Inflammatory macrophage treated with lipopolysaccharide for 1 hour (primary cell): Measurements from ENCODE around the gene CLRN3.
A peak's percentile ranks its signal among the peaks of the same experiment; 100 is the strongest.

Experiments used
- DNase-seq, 2 donors: peaks; one replicate each; pipeline ENCODE4 v3.0.0-alpha.2; 2020 to 2022

Gene CLRN3

DNA sequence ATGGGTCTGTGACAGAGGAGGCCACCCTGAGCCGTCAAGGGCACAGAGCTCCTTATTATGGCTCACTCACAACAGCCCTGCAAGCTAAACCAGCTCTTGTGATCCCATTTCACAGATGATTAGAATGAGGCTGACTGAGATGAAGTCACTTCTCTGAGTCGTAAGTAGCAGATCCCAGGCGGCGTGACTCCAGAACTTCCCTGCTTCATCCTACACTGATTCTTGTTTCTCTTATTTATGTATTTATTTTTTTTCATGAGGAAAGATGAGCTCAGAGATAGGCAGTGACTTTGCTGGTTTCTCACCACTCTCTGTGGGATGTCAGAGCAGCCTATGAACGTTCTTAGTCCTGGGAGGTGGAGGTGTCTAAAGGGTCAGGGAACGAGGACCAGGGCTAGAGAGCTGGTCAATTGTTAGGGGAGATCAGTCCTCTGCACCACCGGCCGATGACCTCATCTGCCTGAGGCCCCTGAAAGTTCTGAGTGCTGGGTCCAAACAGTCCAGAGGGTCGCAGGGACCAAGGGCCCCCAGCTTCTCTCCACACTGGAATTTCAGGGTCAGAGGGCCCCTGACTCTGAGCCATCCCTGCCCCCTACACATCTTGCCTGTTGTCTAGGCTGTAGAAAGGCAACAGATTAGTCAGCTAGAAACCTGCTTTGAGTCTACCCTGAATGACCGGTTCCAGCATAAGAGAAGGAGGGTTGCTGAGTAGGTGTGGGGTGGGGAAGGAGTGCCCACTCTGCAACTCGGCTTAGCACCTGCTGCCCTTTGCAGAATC, 17.9 kb downstream of the CLRN3 start:
- DNase-seq, result peak in 1 of 2 donors; percentile 22

GRCh38 chr10:127873901-127874470, 18.8 kb downstream of the CLRN3 start:
- no peak for DNase-seq

GRCh38 chr10:127872871-127873600, 19.7 kb downstream of the CLRN3 start:
- DNase-seq, result no peak

DNA sequence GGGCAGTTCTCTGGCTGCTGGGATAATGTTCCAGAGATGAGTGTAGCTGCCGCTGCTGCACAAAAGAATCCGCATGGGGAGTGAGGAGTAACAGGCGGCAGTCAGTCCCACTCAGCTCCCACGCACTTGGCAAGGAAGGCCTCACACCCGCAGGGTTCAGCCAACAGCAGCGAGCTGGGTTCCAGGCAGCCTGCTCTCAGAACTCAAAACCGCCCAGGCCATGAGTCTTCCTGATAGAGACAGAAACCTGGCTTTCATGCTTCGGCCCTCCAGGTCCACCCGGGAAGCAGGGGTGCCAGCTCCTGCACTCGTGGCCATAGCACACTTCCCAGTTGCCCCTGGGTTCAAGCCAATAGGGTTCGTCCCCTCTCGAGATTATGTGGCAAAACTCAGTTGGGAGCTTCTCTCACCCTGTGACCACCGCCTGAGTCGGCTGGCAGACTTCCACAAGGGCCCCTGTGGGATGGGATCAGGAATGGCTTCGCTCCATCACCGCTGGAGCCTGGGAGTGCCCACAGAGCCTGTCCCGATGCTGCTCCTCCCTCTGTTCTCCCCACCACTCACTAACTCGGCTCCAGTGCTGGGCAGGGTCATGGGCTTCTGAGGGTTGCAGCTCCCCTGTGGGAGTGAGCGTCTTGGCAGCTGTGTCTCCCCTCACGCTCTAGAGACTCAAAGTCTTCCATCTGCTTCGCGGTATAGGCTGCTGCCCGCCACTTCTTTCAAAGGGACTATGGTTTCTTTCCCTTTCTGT, 20.6 kb downstream of the CLRN3 start:
- DNase-seq, result no peak

DNA sequence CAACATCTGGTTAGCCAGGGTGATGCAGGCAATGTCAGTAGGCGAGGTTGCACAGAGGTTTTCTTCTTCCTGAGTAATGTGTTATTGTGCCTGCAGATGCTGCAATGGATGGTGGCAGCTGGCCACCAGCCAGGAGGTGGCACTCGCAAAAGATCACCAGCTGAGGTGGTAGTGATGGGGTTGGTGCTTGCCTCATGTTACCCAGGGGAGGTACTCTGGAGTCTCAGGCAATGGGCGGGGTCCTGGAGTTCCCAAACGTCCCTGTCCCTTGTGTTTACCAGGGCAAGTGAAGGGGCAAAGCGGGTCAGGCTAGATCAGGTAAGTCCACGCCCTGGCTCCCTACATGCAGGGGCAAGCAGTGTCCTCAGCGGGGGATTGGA, 21.1 kb downstream of the CLRN3 start:
- DNase-seq, result no peak

GRCh38 chr10:127869329-127869728, 23.4 kb downstream of the CLRN3 start:
- no peak for DNase-seq

- DNase-seq, result no peak
Observed at GRCh38 chr10:127867805-127868204, 24.9 kb downstream of the CLRN3 start.

DNA sequence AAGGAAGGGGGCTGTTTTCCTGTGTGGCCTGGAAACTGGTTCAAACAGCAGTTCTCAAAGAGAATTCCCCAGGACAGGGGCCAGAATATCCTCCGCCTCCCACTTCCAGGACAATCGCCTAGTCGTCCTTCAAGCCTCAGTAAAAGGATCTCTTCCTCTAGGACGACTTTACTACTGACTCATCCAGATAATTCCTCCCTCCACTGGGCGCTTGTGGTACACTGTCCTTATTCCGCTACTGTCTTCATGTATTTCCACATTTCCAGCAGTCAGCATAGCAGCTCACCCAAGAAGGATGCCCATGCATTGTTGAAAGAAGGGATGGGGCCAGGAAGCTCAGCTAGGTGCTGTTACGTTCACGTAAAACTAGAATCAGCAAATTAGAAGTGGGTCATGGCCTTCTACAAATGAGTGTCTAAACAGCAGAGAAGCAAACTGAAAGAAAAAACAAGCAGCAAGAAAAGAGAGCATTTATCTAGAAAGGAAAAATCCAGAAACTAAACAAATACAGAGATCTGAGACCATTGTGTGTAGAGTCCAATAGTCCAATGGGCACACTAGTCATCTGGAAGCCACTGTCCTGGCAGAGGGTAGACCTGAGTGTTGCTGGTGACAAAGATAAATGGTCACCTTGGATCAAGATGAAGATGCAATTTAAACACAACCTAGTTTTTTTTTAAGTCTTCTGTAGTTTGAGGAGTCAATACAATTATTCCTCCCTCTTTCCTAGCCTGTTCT, 26.3 kb downstream of the CLRN3 start:
- DNase-seq, result no peak

DNA sequence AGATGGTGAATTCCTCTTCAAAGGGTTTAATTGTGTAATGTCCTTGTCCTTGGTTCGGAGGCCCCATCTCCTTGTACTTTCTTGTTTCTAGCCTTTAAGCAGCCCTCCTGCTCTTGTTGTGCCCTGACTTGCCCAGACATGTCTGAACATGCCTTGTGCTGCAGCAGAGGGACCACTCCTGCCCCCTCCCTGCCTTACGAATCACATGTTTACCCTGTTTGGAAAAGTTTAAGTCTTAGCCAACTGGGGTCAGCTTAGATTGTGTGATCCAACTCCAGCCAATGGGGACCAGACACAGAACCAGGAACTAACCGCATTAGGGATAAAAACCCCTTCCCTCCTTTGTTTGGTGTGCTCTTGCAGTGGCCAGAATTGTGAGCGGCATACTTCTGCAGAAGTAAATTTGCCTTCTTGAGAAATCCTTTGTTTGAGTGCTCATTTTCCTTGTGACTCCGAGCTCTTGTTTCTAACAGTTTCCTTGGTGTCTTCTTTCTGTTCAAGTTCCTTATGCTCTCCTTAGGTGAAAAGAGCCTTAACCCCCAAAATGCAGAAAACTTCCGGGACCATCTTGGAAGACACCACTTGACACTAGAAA, 29.4 kb downstream of the CLRN3 start:
- DNase-seq, result no peak

DNA sequence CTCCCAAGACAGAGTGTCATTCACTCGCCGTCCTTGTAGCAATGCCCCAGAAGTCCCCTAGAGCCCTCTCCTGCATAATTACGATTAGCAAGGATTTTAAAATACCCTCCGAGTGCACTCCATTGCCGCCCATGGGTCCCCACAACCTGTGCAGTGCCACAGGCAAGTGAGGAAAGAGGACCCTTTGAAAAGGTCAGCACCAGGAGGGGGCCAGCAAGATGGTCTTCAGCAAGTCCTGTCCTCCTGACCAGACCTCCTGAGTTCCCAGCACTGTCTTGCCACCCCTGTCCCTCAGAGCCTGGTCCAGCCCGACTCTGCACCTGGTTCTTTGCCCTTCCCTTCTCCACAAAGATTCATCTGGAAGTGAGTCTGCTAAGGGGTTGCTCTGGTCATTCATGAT, 32.1 kb downstream of the CLRN3 start:
- no peak for DNase-seq

DNA sequence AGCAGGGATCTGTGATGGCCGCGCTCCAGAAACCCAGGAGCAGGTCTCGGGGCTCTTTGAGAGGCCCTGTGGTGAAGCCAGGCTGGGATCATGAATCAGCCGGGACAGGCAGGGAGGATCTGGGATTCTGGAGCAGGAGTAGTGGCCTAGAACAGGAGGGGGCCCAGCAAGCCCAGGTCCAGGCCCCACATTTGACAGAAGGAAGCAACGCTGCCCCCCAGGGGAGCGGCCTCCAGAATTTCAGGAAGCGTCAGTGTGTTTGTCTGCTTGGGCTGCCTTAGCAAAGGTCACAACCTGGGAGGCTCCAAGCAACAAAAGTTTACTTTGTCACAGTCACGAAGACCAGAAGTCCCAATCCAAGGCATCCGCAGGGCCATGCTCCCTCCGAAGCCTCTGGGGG, 36.8 kb downstream of the CLRN3 start:
- DNase-seq, result no peak

GRCh38 chr10:127855591-127855881, 37.2 kb downstream of the CLRN3 start:
- DNase-seq, result no peak

DNA sequence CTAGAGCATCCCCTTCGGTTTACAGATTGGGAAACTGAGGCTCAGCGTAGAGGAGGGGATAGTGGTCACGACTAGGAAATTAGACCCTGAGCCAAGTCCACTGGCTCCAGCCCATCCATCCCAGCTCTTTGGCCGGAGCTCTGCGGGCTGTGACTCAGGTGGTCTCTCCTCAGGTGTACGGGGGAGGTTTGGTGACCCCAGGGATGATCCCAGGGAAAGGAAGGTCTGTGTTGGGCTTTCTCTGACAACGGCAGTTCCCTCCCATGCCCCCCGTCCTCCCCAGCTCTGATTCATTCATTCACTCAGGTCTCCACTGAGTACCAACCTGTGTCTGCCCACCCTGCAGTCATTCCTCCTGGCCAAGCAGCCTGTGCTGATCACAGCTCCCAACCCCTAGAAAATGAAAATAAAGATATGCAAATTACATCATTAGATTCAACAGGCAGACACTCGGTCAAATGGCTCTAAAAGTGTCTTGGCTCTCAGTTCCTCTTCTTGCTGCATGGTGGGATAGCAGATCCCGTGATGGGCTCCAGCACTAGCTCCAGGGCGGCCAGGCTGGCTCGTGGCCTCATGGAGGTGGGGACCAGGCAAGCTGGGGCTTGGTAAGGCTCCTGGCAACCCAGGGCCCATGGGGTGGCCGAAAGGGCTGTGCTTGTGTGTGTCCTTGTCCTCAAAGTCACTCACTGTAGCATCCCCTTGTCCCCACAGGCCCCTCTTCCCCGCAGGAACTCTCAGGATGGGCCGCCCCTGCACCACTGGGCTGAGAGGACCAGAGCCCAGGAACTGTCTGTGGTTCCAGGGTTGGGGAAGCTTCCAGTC, 37.8 kb downstream of the CLRN3 start:
- DNase-seq, result peak; percentile 30 to 34

DNA sequence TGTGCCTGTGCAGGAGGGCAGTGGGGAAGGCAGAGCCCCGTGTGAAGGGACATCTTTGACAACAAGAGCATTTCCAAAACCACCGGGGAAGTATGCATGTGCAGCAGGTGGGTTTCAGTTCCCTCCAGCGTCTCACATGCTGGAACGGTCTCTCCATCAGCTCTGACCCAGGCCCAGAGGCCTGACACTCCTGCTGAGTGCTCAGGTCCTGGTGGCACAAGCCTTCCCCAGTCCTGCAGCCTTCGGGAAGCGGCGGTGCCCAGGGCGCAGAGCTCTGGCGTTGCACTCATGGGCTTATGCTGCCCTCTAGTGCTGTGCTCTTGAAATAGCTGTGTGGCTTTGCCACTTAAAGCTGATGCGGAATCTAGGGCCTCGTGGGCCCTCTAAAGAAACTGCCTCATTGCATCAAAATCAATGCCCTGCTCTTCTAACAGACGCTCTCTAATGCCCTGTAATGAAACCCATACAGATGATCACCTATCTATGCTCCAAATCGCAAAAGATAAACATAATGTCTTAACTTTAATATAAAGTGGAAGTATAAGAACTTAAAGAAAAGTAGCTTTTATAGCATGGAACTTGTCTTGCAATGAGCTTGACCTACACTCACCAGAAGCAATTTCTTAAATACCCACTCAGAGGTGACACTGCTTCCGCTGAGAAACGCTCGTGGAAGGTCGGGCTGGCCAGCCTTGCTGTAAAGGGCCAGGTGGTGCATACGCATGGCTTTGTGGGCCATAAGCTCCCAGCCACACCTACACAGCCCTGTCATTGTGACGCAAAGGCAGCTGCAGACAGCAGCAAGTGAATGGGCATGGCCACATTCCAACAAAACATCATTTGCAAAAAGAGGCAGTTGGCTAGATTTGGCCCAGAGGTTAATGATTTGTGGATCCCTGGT, 38.6 kb downstream of the CLRN3 start:
- peak; percentile 48 to 87 for DNase-seq

DNA sequence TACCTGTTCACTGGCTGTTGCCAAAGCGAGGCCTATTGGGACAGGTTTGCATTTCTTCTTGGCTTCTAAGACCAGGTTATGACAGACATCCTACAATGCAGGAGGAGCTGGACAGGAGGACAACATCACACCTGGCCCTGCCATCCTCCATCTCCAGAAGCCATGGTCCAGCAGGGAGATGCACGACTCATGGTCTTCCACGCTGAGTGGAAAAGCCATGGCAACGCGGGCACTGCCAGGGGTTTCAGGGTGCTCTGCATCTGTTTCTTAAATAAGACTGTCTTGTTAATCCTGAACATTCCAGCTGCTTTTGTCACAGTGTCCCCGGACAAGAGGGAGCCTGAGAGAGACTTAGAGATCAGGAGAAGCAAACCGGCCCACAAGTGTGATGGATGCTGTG, 40.3 kb downstream of the CLRN3 start:
- no peak for DNase-seq

DNA sequence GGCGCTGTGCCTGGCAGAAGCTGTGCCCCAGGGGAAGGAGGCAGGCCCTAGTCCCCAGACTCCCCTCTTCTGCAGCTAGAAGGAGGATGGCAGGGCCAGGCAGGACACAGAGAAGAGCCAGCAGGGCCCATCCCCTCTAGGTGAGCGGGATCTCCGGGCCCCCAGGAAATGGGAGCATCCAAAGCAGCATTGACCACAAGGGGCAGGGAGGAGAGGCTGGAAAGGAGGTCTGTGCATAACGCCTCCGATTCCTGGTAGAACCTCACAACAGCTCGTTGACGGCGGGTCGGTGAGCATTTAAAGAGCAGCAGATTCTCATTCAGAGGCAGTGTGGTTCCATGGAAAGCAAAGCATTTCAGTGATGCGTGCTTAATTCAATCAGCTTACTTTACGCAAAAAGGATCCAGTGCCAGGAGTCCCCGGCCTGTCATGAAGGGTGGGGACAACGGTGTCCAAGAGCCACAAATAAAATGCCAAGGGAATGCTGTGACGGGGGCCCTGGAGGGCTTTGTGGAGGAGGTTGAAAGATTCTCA, 41.0 kb downstream of the CLRN3 start:
- no peak for DNase-seq

DNA sequence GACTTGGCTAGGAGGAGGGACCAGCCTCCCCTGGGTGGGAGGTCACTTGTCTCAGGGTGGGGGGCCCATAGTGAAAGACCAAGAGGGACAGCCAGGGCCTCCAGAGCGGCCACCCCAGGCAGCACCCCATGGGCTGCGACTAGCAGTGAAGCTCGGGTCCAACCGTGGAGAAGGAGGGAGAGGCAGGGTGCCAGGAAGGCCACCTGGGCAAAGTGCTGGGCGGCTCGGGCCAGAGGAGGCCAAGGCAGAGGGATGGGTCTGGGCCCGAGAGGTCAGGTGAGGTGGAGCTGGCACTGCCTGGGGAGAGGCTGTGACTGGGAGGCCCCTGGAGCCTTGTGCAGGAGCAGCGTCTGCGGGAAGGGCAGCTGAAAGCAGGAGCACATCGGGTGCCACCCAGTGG, 41.8 kb downstream of the CLRN3 start:
- DNase-seq, result no peak

DNA sequence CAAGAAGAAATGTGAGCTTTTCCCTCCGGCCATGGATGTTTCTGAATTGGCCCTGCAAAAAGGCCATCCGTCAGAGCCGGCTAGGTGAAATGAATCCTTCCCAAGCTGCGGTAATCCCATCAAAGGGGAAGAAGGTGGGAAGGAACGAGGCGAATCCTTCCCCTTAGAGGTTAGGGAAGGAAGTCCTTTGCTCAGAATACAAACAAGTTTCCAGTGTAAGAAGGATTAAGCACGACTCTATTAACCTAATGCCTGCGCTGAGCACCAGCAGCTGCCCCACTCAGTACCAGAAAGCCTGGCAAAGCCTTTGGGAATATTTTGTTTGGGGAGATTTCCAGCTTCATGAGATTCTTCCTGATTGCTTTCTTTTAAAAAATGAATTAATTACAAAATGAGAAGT, 42.8 kb downstream of the CLRN3 start:
- DNase-seq, result no peak

DNA sequence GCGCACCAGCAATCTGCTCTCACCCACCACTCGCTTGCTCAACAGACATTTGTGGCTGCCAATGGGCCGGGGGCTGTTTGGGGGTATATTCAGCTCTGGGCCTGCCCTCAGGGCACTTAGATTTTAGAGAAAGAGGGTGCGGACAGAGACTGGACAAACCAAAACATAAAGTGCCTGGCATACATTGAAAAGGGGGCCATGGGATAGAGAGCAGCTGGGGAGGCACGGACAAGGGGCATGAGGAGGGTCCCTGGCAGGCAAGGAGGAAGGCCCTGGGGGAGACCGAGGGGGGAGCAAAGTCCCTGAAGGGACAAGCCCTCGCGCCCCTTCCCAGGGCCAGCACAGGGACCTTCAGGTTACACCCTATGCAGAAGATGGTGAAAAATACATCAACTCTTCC, 43.5 kb downstream of the CLRN3 start:
- DNase-seq, result no peak

GRCh38 chr10:127848226-127848625, 44.5 kb downstream of the CLRN3 start:
- DNase-seq, result no peak
